Measurements from ENCODE around the gene ERBB2. TPM values are rescaled to one million over a fixed set of nuclear protein-coding genes. Genes with fewer than 3 reads are reported as not detected.

ERBB2 gene
- total and polyA plus RNA-seq, 2 of the 8 experiments (the other 6 are each of a cell fraction or from before 2014, with no cell fraction given) = 183 to 394 TPM

DNA sequence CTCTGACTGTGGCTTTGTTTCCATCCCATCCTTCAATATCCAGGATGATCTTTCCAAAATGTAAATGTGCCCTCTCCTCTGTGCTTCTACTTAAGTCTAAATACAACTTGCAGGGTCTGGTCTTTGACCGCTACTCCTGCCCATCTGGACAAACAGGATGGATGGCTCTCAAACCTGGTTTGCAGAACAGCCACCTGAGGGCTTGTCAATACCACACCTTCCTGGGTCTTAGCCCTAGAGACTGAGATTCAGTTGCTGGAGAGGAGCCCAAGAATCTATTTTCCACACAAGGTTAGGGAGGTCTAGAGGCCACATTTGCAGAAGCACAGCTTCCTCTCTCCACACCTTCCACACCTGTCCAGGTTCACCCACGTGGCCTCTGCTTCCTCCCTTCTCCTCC, 36.0 kb downstream of the ERBB2 start (continued):
- TF ChIP-seq GTF2F1 (IDR thresholded peaks at IDR 0.05; ENCODE audit: borderline replicate concordance, low read depth, low read length) (no peak), MAX (IDR thresholded peaks at IDR 0.05) (no peak), KDM4A (IDR thresholded peaks at IDR 0.05; ENCODE audit: low read depth, low read length, severe bottlenecking) (no peak), BACH1 (IDR thresholded peaks at IDR 0.05; ENCODE audit: low read length) (no peak), CTCF (IDR thresholded peaks at IDR 0.05; ENCODE audit: control extremely low read depth in 1 of 3, insufficient read depth in 1 of 3, low read depth in 1 of 3, low read length in 3 of 3) (no peak), RBBP5 (IDR thresholded peaks at IDR 0.05; ENCODE audit: borderline replicate concordance, low read depth, low read length) (no peak), CHD7 (IDR thresholded peaks at IDR 0.05; ENCODE audit: insufficient replicate concordance, low read length) (no peak)
